Kasumi-1 (cell line): ENCODE results near the gene TOMM20.
"Not testable (repeated sequence)": the region's sequence is repeated elsewhere in the genome, so short reads cannot be mapped to it uniquely, and the experiment has no call there.

Experiments used
- DNase-seq, 2 experiments: peaks; one replicate each; lab custom pipeline; 2025; lab: John Stamatoyannopoulos, UW

The TOMM20 gene

GRCh38 chr1:235128456-235129328 lies at the start of gene TOMM20:
Gene TOMM20, minus strand, starts transcription at chr1:235128837. Its CDS starts 122 bp downstream, at chr1:235128715.
- peak; percentile 96 for DNase-seq

GRCh38 chr1:235176486-235176885 lies 47.8 kb upstream of the TOMM20 start:
- DNase-seq = no peak

GRCh38 chr1:235169986-235170385 lies 41.3 kb upstream of the TOMM20 start:
- no peak for DNase-seq

- DNase-seq = no peak
Measured at GRCh38 chr1:235168375-235168774, 39.7 kb upstream of the TOMM20 start.

GRCh38 chr1:235161685-235162327 lies 33.2 kb upstream of the TOMM20 start:
- no peak for DNase-seq

- DNase-seq = peak; percentile 90 to 92
Measured at GRCh38 chr1:235160957-235161684, 32.5 kb upstream of the TOMM20 start, which contains the start of gene RBM34. Gene RBM34, minus strand, starts transcription at chr1:235161250. Its CDS starts 24 bp downstream, at chr1:235161226.

- DNase-seq = peak; percentile 56 to 63
Measured at GRCh38 chr1:235160383-235160956, 31.8 kb upstream of the TOMM20 start.

- not testable (repeated sequence) for DNase-seq
Measured at GRCh38 chr1:235159930-235160329, 31.3 kb upstream of the TOMM20 start.

GRCh38 chr1:235159284-235159683 lies 30.6 kb upstream of the TOMM20 start:
- DNase-seq = not testable (repeated sequence)

- no peak for DNase-seq
Measured at GRCh38 chr1:235158680-235159079, 30.0 kb upstream of the TOMM20 start.

GRCh38 chr1:235157150-235157549 lies 28.5 kb upstream of the TOMM20 start:
- DNase-seq = no peak

- DNase-seq = no peak
Measured at GRCh38 chr1:235156740-235157139, 28.1 kb upstream of the TOMM20 start.

GRCh38 chr1:235156265-235156664 lies 27.6 kb upstream of the TOMM20 start:
- DNase-seq = peak in 1 of 2 experiments; percentile 11

- no peak for DNase-seq
Measured at GRCh38 chr1:235152235-235152634, 23.6 kb upstream of the TOMM20 start.

GRCh38 chr1:235151033-235151432 lies 22.4 kb upstream of the TOMM20 start:
- DNase-seq = no peak

- DNase-seq = no peak
Measured at GRCh38 chr1:235149824-235150223, 21.2 kb upstream of the TOMM20 start.

- no peak for DNase-seq
Measured at GRCh38 chr1:235147269-235147668, 18.6 kb upstream of the TOMM20 start.

- DNase-seq = no peak
Measured at GRCh38 chr1:235145639-235146038, 17.0 kb upstream of the TOMM20 start.

- DNase-seq = no peak
Measured at GRCh38 chr1:235142991-235143390, 14.4 kb upstream of the TOMM20 start.

- DNase-seq = no peak
Measured at GRCh38 chr1:235139315-235139714, 10.7 kb upstream of the TOMM20 start.

- no peak for DNase-seq
Measured at GRCh38 chr1:235138821-235139220, 10.2 kb upstream of the TOMM20 start.

GRCh38 chr1:235136111-235136510 lies 7.5 kb upstream of the TOMM20 start:
- no peak for DNase-seq
